HepG2 (cell line): ENCODE measurements around the gene SMPX.

Experiments used
- AKAP8 ChIP-seq: sonication (generic); formaldehyde crosslinking; IDR thresholded peaks from 2 replicates; pipeline ENCODE4 v1.5.1; 2020; ENCODE audit warnings: mild to moderate bottlenecking, missing genetic modification reagents
- EZH2 ChIP-seq: conservative IDR thresholded peaks from 2 replicates; pipeline ENCODE4 v1.6.1; 2012; ENCODE audit warnings: mild to moderate bottlenecking, low read depth, low read length, moderate library complexity
- NR2F2 ChIP-seq: IDR thresholded peaks from 2 replicates; pipeline ENCODE4 v1.6.1; 2012; ENCODE audit warnings: low read depth, inconsistent platforms, borderline replicate concordance
- TBP ChIP-seq: sonication (generic); formaldehyde crosslinking; IDR thresholded peaks from 2 replicates; pipeline ENCODE4 v1.5.0; 2020; ENCODE audit warnings: missing genetic modification reagents
- TEAD3 ChIP-seq: optimal IDR thresholded peaks from 2 replicates; pipeline ENCODE3; 2016; ENCODE audit warnings: borderline replicate concordance
- ZNF3 ChIP-seq: IDR thresholded peaks from 2 replicates; pipeline ENCODE4 v1.7.0; 2017; ENCODE audit warnings: inconsistent platforms
- ZNF326 ChIP-seq: sonication (generic); formaldehyde crosslinking; IDR thresholded peaks from 2 replicates; pipeline ENCODE4 v1.4.0; 2020; ENCODE audit warnings: missing genetic modification reagents, borderline replicate concordance
- ZNF343 ChIP-seq: sonication (generic); formaldehyde crosslinking; IDR thresholded peaks from 2 replicates; pipeline ENCODE4 v1.4.0; 2020; ENCODE audit warnings: mild to moderate bottlenecking, missing genetic modification reagents
- TF ChIP-seq, protein P1 (sequence below): sonication (generic); formaldehyde crosslinking; IDR thresholded peaks from 2 replicates; pipeline ENCODE4 v1.5.0; 2020; ENCODE audit warnings: mild to moderate bottlenecking, missing genetic modification reagents, moderate library complexity
- TF ChIP-seq, protein P2 (sequence below): sonication (generic); formaldehyde crosslinking; IDR thresholded peaks from 2 replicates; pipeline ENCODE4 v1.4.0; 2020; ENCODE audit warnings: missing genetic modification reagents, mild to moderate bottlenecking, borderline replicate concordance
- TF ChIP-seq, protein P3 (sequence below): sonication (generic); IDR thresholded peaks from 2 replicates; pipeline ENCODE4 v1.6.1; 2016; ENCODE audit warnings: low read depth, borderline replicate concordance
- TF ChIP-seq, protein P4 (sequence below): IDR thresholded peaks from 2 replicates; pipeline ENCODE4 v1.6.1; 2012; ENCODE audit warnings: inconsistent platforms
- TF ChIP-seq, protein P5 (sequence below): sonication (generic); formaldehyde crosslinking; IDR thresholded peaks from 2 replicates; pipeline ENCODE4 v1.4.0; 2020; ENCODE audit warnings: missing genetic modification reagents, borderline replicate concordance

DNA sequence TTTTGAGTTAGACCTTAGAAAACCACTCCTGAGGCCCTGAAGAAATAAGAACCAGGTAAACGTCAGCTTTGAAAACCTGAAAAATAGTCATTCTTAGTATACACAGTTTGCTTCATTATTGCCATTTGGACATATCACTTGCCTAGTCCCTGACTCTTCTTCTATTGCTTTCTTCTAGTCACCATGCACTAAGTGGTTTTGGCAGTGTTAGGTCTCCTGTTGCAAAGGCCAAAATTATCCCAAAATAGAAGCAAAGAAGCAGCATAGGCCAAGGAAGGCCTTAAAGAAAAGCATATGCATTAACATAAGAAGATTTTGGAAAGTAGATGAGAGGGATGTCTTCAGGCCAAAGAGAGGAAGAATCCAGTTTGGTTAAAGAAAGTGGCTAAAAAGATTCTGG is 24.1 kb upstream of the SMPX start:
- TF ChIP-seq TBP (CRISPR knock-in tag) (no peak), EZH2 (no peak), ZNF343 (CRISPR knock-in tag) (no peak), AKAP8 (CRISPR knock-in tag) (no peak), ZNF326 (no peak), NR2F2 (no peak), TEAD3 (CRISPR knock-in tag) (no peak), ZNF3 (CRISPR knock-in tag) (no peak)
- TF ChIP-seq, protein P1, sequence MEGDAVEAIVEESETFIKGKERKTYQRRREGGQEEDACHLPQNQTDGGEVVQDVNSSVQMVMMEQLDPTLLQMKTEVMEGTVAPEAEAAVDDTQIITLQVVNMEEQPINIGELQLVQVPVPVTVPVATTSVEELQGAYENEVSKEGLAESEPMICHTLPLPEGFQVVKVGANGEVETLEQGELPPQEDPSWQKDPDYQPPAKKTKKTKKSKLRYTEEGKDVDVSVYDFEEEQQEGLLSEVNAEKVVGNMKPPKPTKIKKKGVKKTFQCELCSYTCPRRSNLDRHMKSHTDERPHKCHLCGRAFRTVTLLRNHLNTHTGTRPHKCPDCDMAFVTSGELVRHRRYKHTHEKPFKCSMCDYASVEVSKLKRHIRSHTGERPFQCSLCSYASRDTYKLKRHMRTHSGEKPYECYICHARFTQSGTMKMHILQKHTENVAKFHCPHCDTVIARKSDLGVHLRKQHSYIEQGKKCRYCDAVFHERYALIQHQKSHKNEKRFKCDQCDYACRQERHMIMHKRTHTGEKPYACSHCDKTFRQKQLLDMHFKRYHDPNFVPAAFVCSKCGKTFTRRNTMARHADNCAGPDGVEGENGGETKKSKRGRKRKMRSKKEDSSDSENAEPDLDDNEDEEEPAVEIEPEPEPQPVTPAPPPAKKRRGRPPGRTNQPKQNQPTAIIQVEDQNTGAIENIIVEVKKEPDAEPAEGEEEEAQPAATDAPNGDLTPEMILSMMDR (CRISPR knock-in tag): no peak
- TF ChIP-seq, protein P2, sequence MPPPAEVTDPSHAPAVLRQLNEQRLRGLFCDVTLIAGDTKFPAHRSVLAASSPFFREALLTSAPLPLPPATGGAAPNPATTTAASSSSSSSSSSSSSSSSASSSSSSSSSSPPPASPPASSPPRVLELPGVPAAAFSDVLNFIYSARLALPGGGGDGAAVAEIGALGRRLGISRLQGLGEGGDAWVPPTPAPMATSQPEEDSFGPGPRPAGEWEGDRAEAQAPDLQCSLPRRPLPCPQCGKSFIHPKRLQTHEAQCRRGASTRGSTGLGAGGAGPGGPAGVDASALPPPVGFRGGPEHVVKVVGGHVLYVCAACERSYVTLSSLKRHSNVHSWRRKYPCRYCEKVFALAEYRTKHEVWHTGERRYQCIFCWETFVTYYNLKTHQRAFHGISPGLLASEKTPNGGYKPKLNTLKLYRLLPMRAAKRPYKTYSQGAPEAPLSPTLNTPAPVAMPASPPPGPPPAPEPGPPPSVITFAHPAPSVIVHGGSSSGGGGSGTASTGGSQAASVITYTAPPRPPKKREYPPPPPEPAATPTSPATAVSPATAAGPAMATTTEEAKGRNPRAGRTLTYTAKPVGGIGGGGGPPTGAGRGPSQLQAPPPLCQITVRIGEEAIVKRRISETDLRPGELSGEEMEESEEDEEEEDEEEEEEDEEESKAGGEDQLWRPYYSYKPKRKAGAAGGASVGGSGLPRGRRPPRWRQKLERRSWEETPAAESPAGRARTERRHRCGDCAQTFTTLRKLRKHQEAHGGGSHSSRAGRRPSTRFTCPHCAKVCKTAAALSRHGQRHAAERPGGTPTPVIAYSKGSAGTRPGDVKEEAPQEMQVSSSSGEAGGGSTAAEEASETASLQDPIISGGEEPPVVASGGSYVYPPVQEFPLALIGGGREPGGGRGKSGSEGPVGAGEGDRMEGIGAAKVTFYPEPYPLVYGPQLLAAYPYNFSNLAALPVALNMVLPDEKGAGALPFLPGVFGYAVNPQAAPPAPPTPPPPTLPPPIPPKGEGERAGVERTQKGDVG: no peak
- TF ChIP-seq, protein P3, sequence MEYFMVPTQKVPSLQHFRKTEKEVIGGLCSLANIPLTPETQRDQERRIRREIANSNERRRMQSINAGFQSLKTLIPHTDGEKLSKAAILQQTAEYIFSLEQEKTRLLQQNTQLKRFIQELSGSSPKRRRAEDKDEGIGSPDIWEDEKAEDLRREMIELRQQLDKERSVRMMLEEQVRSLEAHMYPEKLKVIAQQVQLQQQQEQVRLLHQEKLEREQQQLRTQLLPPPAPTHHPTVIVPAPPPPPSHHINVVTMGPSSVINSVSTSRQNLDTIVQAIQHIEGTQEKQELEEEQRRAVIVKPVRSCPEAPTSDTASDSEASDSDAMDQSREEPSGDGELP: no peak
- TF ChIP-seq, protein P4, sequence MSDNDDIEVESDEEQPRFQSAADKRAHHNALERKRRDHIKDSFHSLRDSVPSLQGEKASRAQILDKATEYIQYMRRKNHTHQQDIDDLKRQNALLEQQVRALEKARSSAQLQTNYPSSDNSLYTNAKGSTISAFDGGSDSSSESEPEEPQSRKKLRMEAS: no peak
- TF ChIP-seq, protein P5, sequence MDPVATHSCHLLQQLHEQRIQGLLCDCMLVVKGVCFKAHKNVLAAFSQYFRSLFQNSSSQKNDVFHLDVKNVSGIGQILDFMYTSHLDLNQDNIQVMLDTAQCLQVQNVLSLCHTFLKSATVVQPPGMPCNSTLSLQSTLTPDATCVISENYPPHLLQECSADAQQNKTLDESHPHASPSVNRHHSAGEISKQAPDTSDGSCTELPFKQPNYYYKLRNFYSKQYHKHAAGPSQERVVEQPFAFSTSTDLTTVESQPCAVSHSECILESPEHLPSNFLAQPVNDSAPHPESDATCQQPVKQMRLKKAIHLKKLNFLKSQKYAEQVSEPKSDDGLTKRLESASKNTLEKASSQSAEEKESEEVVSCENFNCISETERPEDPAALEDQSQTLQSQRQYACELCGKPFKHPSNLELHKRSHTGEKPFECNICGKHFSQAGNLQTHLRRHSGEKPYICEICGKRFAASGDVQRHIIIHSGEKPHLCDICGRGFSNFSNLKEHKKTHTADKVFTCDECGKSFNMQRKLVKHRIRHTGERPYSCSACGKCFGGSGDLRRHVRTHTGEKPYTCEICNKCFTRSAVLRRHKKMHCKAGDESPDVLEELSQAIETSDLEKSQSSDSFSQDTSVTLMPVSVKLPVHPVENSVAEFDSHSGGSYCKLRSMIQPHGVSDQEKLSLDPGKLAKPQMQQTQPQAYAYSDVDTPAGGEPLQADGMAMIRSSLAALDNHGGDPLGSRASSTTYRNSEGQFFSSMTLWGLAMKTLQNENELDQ (CRISPR knock-in tag): no peak
